Measurements from ENCODE around the gene TAF9B. TPM values are rescaled to one million over a fixed set of nuclear protein-coding genes. Genes with fewer than 3 reads are reported as not detected.
"Not testable (repeated sequence)": the region's sequence is repeated elsewhere in the genome, so short reads cannot be mapped to it uniquely, and the experiment has no call there.

Gene TAF9B
- polyA plus RNA-seq, result 19.1 TPM
- long read RNA-seq, donor 1, partial matches to known transcripts, result 0 of 4 reads
- long read RNA-seq, donor 1, other reads (novel, unspliced or antisense), result 0 of 4 reads
- long read RNA-seq, donor 2, transcript TAF9B-201 (7 exons, 2,713 nt), result major isoform, 7 of 7 reads
- long read RNA-seq, donor 2, partial matches to known transcripts, result 0 of 7 reads
- long read RNA-seq, donor 2, other reads (novel, unspliced or antisense), result 0 of 7 reads
- long read RNA-seq, donor 3, transcript TAF9B-201 (7 exons, 2,713 nt), result major isoform, 9 of 9 reads
- long read RNA-seq, donor 3, partial matches to known transcripts, result 0 of 9 reads
- long read RNA-seq, donor 3, other reads (novel, unspliced or antisense), result 0 of 9 reads
- long read RNA-seq, donor 4, result 0 reads
- long read RNA-seq, donor 5, transcript TAF9B-201 (7 exons, 2,713 nt), result major isoform, 5 of 5 reads
- long read RNA-seq, donor 5, partial matches to known transcripts, result 0 of 5 reads
- long read RNA-seq, donor 5, other reads (novel, unspliced or antisense), result 0 of 5 reads
- long read RNA-seq, donor 6, transcript TAF9B-201 (7 exons, 2,713 nt), result major isoform, 7 of 7 reads
- long read RNA-seq, donor 6, partial matches to known transcripts, result 0 of 7 reads
- long read RNA-seq, donor 6, other reads (novel, unspliced or antisense), result 0 of 7 reads
- long read RNA-seq, donor 7, transcript TAF9B-201 (7 exons, 2,713 nt), result major isoform, 5 of 5 reads
- long read RNA-seq, donor 7, partial matches to known transcripts, result 0 of 5 reads
- long read RNA-seq, donor 7, other reads (novel, unspliced or antisense), result 0 of 5 reads
- long read RNA-seq, donor 8, transcript TAF9B-201 (7 exons, 2,713 nt), result major isoform, 11 of 11 reads
- long read RNA-seq, donor 8, partial matches to known transcripts, result 0 of 11 reads
- long read RNA-seq, donor 8, other reads (novel, unspliced or antisense), result 0 of 11 reads
- long read RNA-seq, donor 9, transcript TAF9B-201 (7 exons, 2,713 nt), result major isoform, 11 of 11 reads
- long read RNA-seq, donor 9, partial matches to known transcripts, result 0 of 11 reads
- long read RNA-seq, donor 9, other reads (novel, unspliced or antisense), result 0 of 11 reads
- long read RNA-seq, donor 10, transcript TAF9B-201 (7 exons, 2,713 nt), result major isoform, 10 of 10 reads
- long read RNA-seq, donor 10, partial matches to known transcripts, result 0 of 10 reads
- long read RNA-seq, donor 10, other reads (novel, unspliced or antisense), result 0 of 10 reads
- long read RNA-seq, donor 11, transcript TAF9B-201 (7 exons, 2,713 nt), result major isoform, 13 of 14 reads
- long read RNA-seq, donor 11, partial matches to known transcripts, result 0 of 14 reads
- long read RNA-seq, donor 11, other reads (novel, unspliced or antisense), result 0 of 14 reads

- Histone ChIP-seq H3K4me1 (ENCODE audit: control insufficient read depth, insufficient read depth, low read length) (no peaks in the 10 kb centered on the region), H3K36me3 (ENCODE audit: control insufficient read depth, insufficient read depth, low read length) (no peaks in the 10 kb centered on the region), H3K4me3 (ENCODE audit: low read length) (peak within 1 kb of the TSS; percentile 74), H3K27ac (ENCODE audit: low read length) (peak within 1 kb of the TSS; percentile 23), H3K9me3 (ENCODE audit: control insufficient read depth, low read depth, low read length) (no peaks in the 10 kb centered on the region), H3K27me3 (ENCODE audit: control insufficient read depth, insufficient read depth, low read length) (no peaks in the 10 kb centered on the region)
- DNase-seq, result peak; percentile 77 to 85
- no CpG with 5 or more reads among the region's 59 CpGs for WGBS (ENCODE audit: insufficient coverage, low lambda C conversion rate)
Measured at GRCh38 chrX:78139160-78140123, at the start of gene TAF9B. TSS of gene TAF9B (minus strand) at chrX:78139650. CDS start at chrX:78139611, 39 bp downstream.

- WGBS (ENCODE audit: insufficient coverage, low lambda C conversion rate), result no CpG with 5 or more reads among the region's 7 CpGs
- Histone ChIP-seq H3K4me3 (ENCODE audit: low read length) (no peak overlapping the region), H3K27ac (ENCODE audit: low read length) (no peak overlapping the region), H3K4me1 (ENCODE audit: control insufficient read depth, insufficient read depth, low read length) (no peaks in the 10 kb centered on the region), H3K9me3 (ENCODE audit: control insufficient read depth, low read depth, low read length) (no peaks in the 10 kb centered on the region), H3K27me3 (ENCODE audit: control insufficient read depth, insufficient read depth, low read length) (no peaks in the 10 kb centered on the region), H3K36me3 (ENCODE audit: control insufficient read depth, insufficient read depth, low read length) (no peaks in the 10 kb centered on the region)
- DNase-seq, result no peak
Measured at GRCh38 chrX:78182881-78183280, 43.4 kb upstream of the TAF9B start.

GRCh38 chrX:78181307-78181706 lies 41.9 kb upstream of the TAF9B start:
- Histone ChIP-seq H3K4me3 (ENCODE audit: low read length) (no peak overlapping the region), H3K4me1 (ENCODE audit: control insufficient read depth, insufficient read depth, low read length) (no peaks in the 10 kb centered on the region), H3K27ac (ENCODE audit: low read length) (no peak overlapping the region), H3K9me3 (ENCODE audit: control insufficient read depth, low read depth, low read length) (no peaks in the 10 kb centered on the region), H3K36me3 (ENCODE audit: control insufficient read depth, insufficient read depth, low read length) (no peaks in the 10 kb centered on the region), H3K27me3 (ENCODE audit: control insufficient read depth, insufficient read depth, low read length) (no peaks in the 10 kb centered on the region)
- DNase-seq, result no peak

- no peak for DNase-seq
Measured at GRCh38 chrX:78168065-78168464, 28.6 kb upstream of the TAF9B start.

GRCh38 chrX:78165425-78165824 lies 26.0 kb upstream of the TAF9B start:
- H3K4me3 ChIP-seq (ENCODE audit: low read length), result no peak overlapping the region
- H3K36me3 ChIP-seq (ENCODE audit: control insufficient read depth, insufficient read depth, low read length), result no peaks in the 10 kb centered on the region
- H3K9me3 ChIP-seq (ENCODE audit: control insufficient read depth, low read depth, low read length), result no peaks in the 10 kb centered on the region
- H3K27ac ChIP-seq (ENCODE audit: low read length), result no peak overlapping the region
- no peak for DNase-seq
- H3K27me3 ChIP-seq (ENCODE audit: control insufficient read depth, insufficient read depth, low read length), result no peaks in the 10 kb centered on the region
- no peaks in the 10 kb centered on the region for H3K4me1 ChIP-seq (ENCODE audit: control insufficient read depth, insufficient read depth, low read length)
- no CpG with 5 or more reads among the region's 1 CpG for WGBS (ENCODE audit: insufficient coverage, low lambda C conversion rate)

More at GRCh38 chrX:78168065-78168464, 28.6 kb upstream of the TAF9B start:
- no peak overlapping the region for H3K4me3 ChIP-seq (ENCODE audit: low read length)
- no peak overlapping the region for H3K27ac ChIP-seq (ENCODE audit: low read length)
- H3K36me3 ChIP-seq (ENCODE audit: control insufficient read depth, insufficient read depth, low read length), result no peaks in the 10 kb centered on the region
- H3K9me3 ChIP-seq (ENCODE audit: control insufficient read depth, low read depth, low read length), result no peaks in the 10 kb centered on the region
- H3K4me1 ChIP-seq (ENCODE audit: control insufficient read depth, insufficient read depth, low read length), result no peaks in the 10 kb centered on the region
- H3K27me3 ChIP-seq (ENCODE audit: control insufficient read depth, insufficient read depth, low read length), result no peaks in the 10 kb centered on the region

GRCh38 chrX:78163175-78163574 lies 23.7 kb upstream of the TAF9B start:
- H3K4me3 ChIP-seq (ENCODE audit: low read length); DNase-seq; H3K9me3 ChIP-seq (ENCODE audit: control insufficient read depth, low read depth, low read length); H3K36me3 ChIP-seq (ENCODE audit: control insufficient read depth, insufficient read depth, low read length); H3K4me1 ChIP-seq (ENCODE audit: control insufficient read depth, insufficient read depth, low read length); H3K27me3 ChIP-seq (ENCODE audit: control insufficient read depth, insufficient read depth, low read length); H3K27ac ChIP-seq (ENCODE audit: low read length): not testable (repeated sequence)
- no CpG with 5 or more reads among the region's 4 CpGs for WGBS (ENCODE audit: insufficient coverage, low lambda C conversion rate)

- not testable (repeated sequence) for H3K36me3 ChIP-seq (ENCODE audit: control insufficient read depth, insufficient read depth, low read length); H3K4me1 ChIP-seq (ENCODE audit: control insufficient read depth, insufficient read depth, low read length); H3K27me3 ChIP-seq (ENCODE audit: control insufficient read depth, insufficient read depth, low read length); H3K27ac ChIP-seq (ENCODE audit: low read length); H3K4me3 ChIP-seq (ENCODE audit: low read length); DNase-seq; H3K9me3 ChIP-seq (ENCODE audit: control insufficient read depth, low read depth, low read length)
- WGBS (ENCODE audit: insufficient coverage, low lambda C conversion rate), result no CpG with 5 or more reads among the region's 4 CpGs
Measured at GRCh38 chrX:78160711-78161110, 21.3 kb upstream of the TAF9B start.

- not testable (repeated sequence) for H3K27me3 ChIP-seq (ENCODE audit: control insufficient read depth, insufficient read depth, low read length); H3K4me1 ChIP-seq (ENCODE audit: control insufficient read depth, insufficient read depth, low read length); H3K9me3 ChIP-seq (ENCODE audit: control insufficient read depth, low read depth, low read length); H3K4me3 ChIP-seq (ENCODE audit: low read length); DNase-seq; H3K27ac ChIP-seq (ENCODE audit: low read length); H3K36me3 ChIP-seq (ENCODE audit: control insufficient read depth, insufficient read depth, low read length)
- no CpG with 5 or more reads among the region's 10 CpGs for whole genome bisulfite sequencing (ENCODE audit: insufficient coverage, low lambda C conversion rate)
Measured at GRCh38 chrX:78157846-78158245, 18.4 kb upstream of the TAF9B start.

GRCh38 chrX:78157373-78157772 lies 17.9 kb upstream of the TAF9B start:
- H3K27ac ChIP-seq (ENCODE audit: low read length); H3K4me3 ChIP-seq (ENCODE audit: low read length); H3K4me1 ChIP-seq (ENCODE audit: control insufficient read depth, insufficient read depth, low read length); DNase-seq; H3K9me3 ChIP-seq (ENCODE audit: control insufficient read depth, low read depth, low read length); H3K27me3 ChIP-seq (ENCODE audit: control insufficient read depth, insufficient read depth, low read length); H3K36me3 ChIP-seq (ENCODE audit: control insufficient read depth, insufficient read depth, low read length): not testable (repeated sequence)
- no CpG with 5 or more reads among the region's 2 CpGs for WGBS (ENCODE audit: insufficient coverage, low lambda C conversion rate)

Data from large intestine (tissue), 12 donors.